Kidney (tissue), 14 donors: ENCODE results near the gene GALNS. TPM values are rescaled to one million over a fixed set of nuclear protein-coding genes. Genes with fewer than 3 reads are reported as not detected.

Source experiments
- DNase-seq, 5 donors: peaks; one replicate each; pipeline ENCODE4 v3.0.0-alpha.2; 2013 to 2020
- FAIRE-seq: peaks from 2 replicates; lab custom pipeline; 2012; peaks lifted over from hg19 to GRCh38; lab: Jason Lieb, UNC
- H3K27ac ChIP-seq, 2 donors: one replicate each; pipeline ENCODE4 v1.7.0; 2013; ENCODE audit warnings: low read depth in 2 of 2, low read length in 2 of 2, inconsistent platforms in 1 of 2
- H3K27me3 ChIP-seq: one replicate; pipeline ENCODE4 v1.7.1; 2013; ENCODE audit warnings: low read length, inconsistent platforms; ENCODE audit not compliant: control insufficient read depth, insufficient read depth
- H3K36me3 ChIP-seq, 3 donors: one replicate each; pipeline versions ENCODE4 v1.7.0 to v1.7.1; 2013; ENCODE audit warnings: low read length in 3 of 3, control low read depth in 1 of 3, inconsistent platforms in 1 of 3; ENCODE audit not compliant: insufficient read depth in 3 of 3, control insufficient read depth in 2 of 3
- H3K4me1 ChIP-seq, 3 donors: one replicate each; pipeline versions ENCODE4 v1.7.0 to v1.7.1; 2013; ENCODE audit warnings: low read length in 3 of 3, inconsistent platforms in 1 of 3, low read depth in 1 of 3; ENCODE audit not compliant: control insufficient read depth in 2 of 3, insufficient read depth in 2 of 3
- H3K4me3 ChIP-seq, 3 donors: one replicate each; pipeline versions ENCODE4 v1.7.0 to v1.8.1; 2013; ENCODE audit warnings: low read length in 3 of 3, control low read depth in 1 of 3, inconsistent platforms in 1 of 3
- H3K9ac ChIP-seq, 3 donors: one replicate each; pipeline versions ENCODE4 v1.7.0 to v1.7.1; 2013; ENCODE audit warnings: low read length in 3 of 3, control low read depth in 1 of 3, inconsistent platforms in 1 of 3
- H3K9me3 ChIP-seq, 3 donors: one replicate each; pipeline versions ENCODE4 v1.7.0 to v1.7.1; 2013; ENCODE audit warnings: low read length in 3 of 3, control low read depth in 1 of 3, inconsistent platforms in 1 of 3; ENCODE audit not compliant: control insufficient read depth in 2 of 3, insufficient read depth in 1 of 3
- CTCF ChIP-seq: IDR thresholded peaks from 3 replicates; pipeline ENCODE4 v1.5.1; 2012; ENCODE audit warnings: mild to moderate bottlenecking, moderate library complexity, borderline replicate concordance; ENCODE audit not compliant: insufficient read depth; ENCODE audit errors: extremely low read depth
- intact Hi-C: fragments of 100-400 bp; cut with DNase I; formaldehyde crosslinking; loops from one replicate; pipeline ENCODE4 v1.11.1; 2022
- polyA plus RNA-seq: library from polyadenylated mRNA; stranded (reverse); fragments of 350-450 nt; fragmentation: Illumina TruSeq; extraction: RNeasy Lipid Tissue Mini Kit (QIAGEN cat#74804); gene quantifications from one replicate; pipeline ENCODE4 v1.2.3, GENCODE V29; 2014; ENCODE audit warnings: low read depth, low replicate concordance; ENCODE audit not compliant: insufficient read depth
- total RNA-seq: library from RNA; stranded (reverse); fragmentation: NEBNext Ultra II Directional; extraction: Animal tissue kit (Norgen Biotek cat#: 25700); gene quantifications from one replicate; pipeline ENCODE4 v1.2.1, GENCODE V29; 2021
- donor health status: control.
- donor health status: control.
- donor health status: control.
- donor health status: control.
- donor health status: control.
- donor health status: DM: yes; HTN: yes; CAD: no.
- donor health status: Normal renal cell carcinoma (clear cell type).

GALNS gene
- total and polyA plus RNA-seq, 2 donors from 2014 or later = 15.8 to 37.2 TPM

- FAIRE-seq (no peak), DNase-seq (no peak)
- no peak for TF ChIP-seq CTCF
- H3K27ac ChIP-seq = no peak overlapping the region
- no peak overlapping the region for H3K9ac ChIP-seq
- peaks cover 0 to 10% (median 0%) of the 10 kb centered on the region in 3 donors for H3K4me1 ChIP-seq
- no peaks in the 10 kb centered on the region for H3K9me3 ChIP-seq
- H3K27me3 ChIP-seq = no peaks in the 10 kb centered on the region
- no peak overlapping the region for H3K4me3 ChIP-seq
- intact Hi-C loops = no loop called here
- H3K36me3 ChIP-seq = no peaks in the 10 kb centered on the region
Observed at GRCh38 chr16:88805340-88805715, 51.4 kb downstream of the GALNS start.

- DNase-seq (peak in 3 of 5 donors; percentile 15 to 83 (median 47)), FAIRE-seq (no peak)
- H3K4me1 ChIP-seq = peaks cover 0 to 4% (median 0%) of the 10 kb centered on the region in 3 donors
- H3K9ac ChIP-seq = no peak overlapping the region
- intact Hi-C loops = no loop called here
- H3K36me3 ChIP-seq = no peaks in the 10 kb centered on the region
- H3K27me3 ChIP-seq = no peaks in the 10 kb centered on the region
- H3K9me3 ChIP-seq = no peaks in the 10 kb centered on the region
- no peak for TF ChIP-seq CTCF
- no peak overlapping the region for H3K27ac ChIP-seq
- no peak overlapping the region for H3K4me3 ChIP-seq
Observed at GRCh38 chr16:88804552-88805339, 52.0 kb downstream of the GALNS start.

- FAIRE-seq = no peak
- DNase-seq = no peak
- H3K9ac ChIP-seq = no peak overlapping the region
- H3K27me3 ChIP-seq = no peaks in the 10 kb centered on the region
- no peaks in the 10 kb centered on the region for H3K9me3 ChIP-seq
- no peaks in the 10 kb centered on the region for H3K36me3 ChIP-seq
- H3K27ac ChIP-seq = no peak overlapping the region
- no peak overlapping the region for H3K4me3 ChIP-seq
- no peak for TF ChIP-seq CTCF
- intact Hi-C loops = no loop called here
- H3K4me1 ChIP-seq = peaks cover 0 to 3% (median 0%) of the 10 kb centered on the region in 3 donors
Observed at GRCh38 chr16:88804173-88804551, 52.6 kb downstream of the GALNS start.
